Mesenchymal stem cell (in vitro differentiated cells and primary cell): ENCODE results near the gene TESMIN.

Experiments
- DNase-seq: peaks from one replicate; pipeline ENCODE4 v3.0.0-alpha.2; 2013
- H2AFZ ChIP-seq: one replicate; pipeline ENCODE4 v1.6.1; 2013; ENCODE audit warnings: low read depth, mild to moderate bottlenecking, control low read depth, inconsistent platforms, low read length, moderate library complexity
- H2AK5ac ChIP-seq: 2 replicates; pipeline ENCODE4 v1.6.1; 2013; ENCODE audit warnings: low read length, moderate library complexity, mild to moderate bottlenecking, inconsistent platforms; ENCODE audit not compliant: severe bottlenecking
- H2BK120ac ChIP-seq: one replicate; pipeline ENCODE4 v1.6.1; 2013; ENCODE audit warnings: low read depth, mild to moderate bottlenecking, inconsistent platforms, low read length, moderate library complexity
- H2BK12ac ChIP-seq, 2 experiments: one replicate each; pipeline ENCODE4 v1.6.1; 2013; ENCODE audit warnings: inconsistent platforms in 2 of 2, low read length in 2 of 2, mild to moderate bottlenecking in 2 of 2, moderate library complexity in 2 of 2, control low read depth in 1 of 2
- H2BK15ac ChIP-seq: one replicate; pipeline ENCODE4 v1.6.1; 2013; ENCODE audit warnings: mild to moderate bottlenecking, low read depth, inconsistent platforms; ENCODE audit not compliant: poor library complexity, severe bottlenecking
- H2BK5ac ChIP-seq: 2 replicates; pipeline ENCODE4 v1.6.1; 2013; ENCODE audit warnings: low read depth, mild to moderate bottlenecking, low read length, control low read depth, inconsistent platforms; ENCODE audit not compliant: poor library complexity, severe bottlenecking
- H3K14ac ChIP-seq, 2 experiments: one replicate each; pipeline ENCODE4 v1.6.1; 2013; ENCODE audit warnings: inconsistent platforms in 2 of 2, low read length in 2 of 2, control low read depth in 1 of 2, mild to moderate bottlenecking in 1 of 2, moderate library complexity in 1 of 2
- H3K18ac ChIP-seq, 2 experiments: one replicate each; pipeline ENCODE4 v1.6.1; 2013; ENCODE audit warnings: inconsistent platforms in 2 of 2, low read length in 2 of 2, control low read depth in 1 of 2, low read depth in 1 of 2, mild to moderate bottlenecking in 1 of 2
- H3K23ac ChIP-seq, 2 experiments: one replicate each; pipeline ENCODE4 v1.6.1; 2013; ENCODE audit warnings: inconsistent platforms in 2 of 2, low read length in 2 of 2, mild to moderate bottlenecking in 2 of 2, moderate library complexity in 2 of 2, control low read depth in 1 of 2
- H3K27ac ChIP-seq: 2 replicates; pipeline ENCODE4 v1.5.1; 2013; ENCODE audit warnings: mild to moderate bottlenecking, moderate library complexity, low read length, control low read depth, inconsistent platforms; ENCODE audit not compliant: poor library complexity, severe bottlenecking
- H3K27me3 ChIP-seq, 2 experiments: 2 replicates each; pipeline versions ENCODE4 v1.6.1 to v1.7.0; 2013; ENCODE audit warnings: low read length in 2 of 2, mild to moderate bottlenecking in 2 of 2, moderate library complexity in 2 of 2, control low read depth in 1 of 2, inconsistent platforms in 1 of 2; ENCODE audit not compliant: control insufficient read depth in 1 of 2, insufficient read depth in 1 of 2
- H3K36me3 ChIP-seq, 2 experiments: 2 replicates each; pipeline versions ENCODE4 v1.6.1 to v1.7.0; 2013; ENCODE audit warnings: low read length in 2 of 2, control low read depth in 1 of 2, inconsistent platforms in 1 of 2, low read depth in 1 of 2, mild to moderate bottlenecking in 1 of 2; ENCODE audit not compliant: insufficient read depth in 2 of 2, control insufficient read depth in 1 of 2
- H3K4ac ChIP-seq, 2 experiments: one replicate each; pipeline ENCODE4 v1.6.1; 2013; ENCODE audit warnings: inconsistent platforms in 2 of 2, low read length in 2 of 2, mild to moderate bottlenecking in 2 of 2, moderate library complexity in 2 of 2, control low read depth in 1 of 2, low read depth in 1 of 2
- H3K4me1 ChIP-seq: 2 replicates; pipeline ENCODE4 v1.6.1; 2013; ENCODE audit warnings: low read depth, low read length, control low read depth; ENCODE audit not compliant: control insufficient read depth, insufficient read depth
- H3K4me2 ChIP-seq: 2 replicates; pipeline ENCODE4 v1.6.1; 2013; ENCODE audit warnings: low read length, mild to moderate bottlenecking, inconsistent platforms; ENCODE audit not compliant: poor library complexity, severe bottlenecking
- H3K4me3 ChIP-seq, 2 experiments: 2 replicates each; pipeline versions ENCODE4 v1.5.1 to v1.7.0; 2013; ENCODE audit warnings: low read length in 2 of 2, mild to moderate bottlenecking in 2 of 2, control low read depth in 1 of 2, low read depth in 1 of 2; ENCODE audit not compliant: insufficient read depth in 1 of 2
- H3K79me1 ChIP-seq: replicated peaks from 2 replicates; pipeline ENCODE4 v1.6.1; 2013; ENCODE audit warnings: mild to moderate bottlenecking, control low read depth, low read length, inconsistent platforms; ENCODE audit not compliant: poor library complexity, severe bottlenecking
- H3K9ac ChIP-seq: 2 replicates; pipeline ENCODE4 v1.7.0; 2013; ENCODE audit warnings: mild to moderate bottlenecking, low read length, moderate library complexity
- H3K9me3 ChIP-seq: 2 replicates; pipeline ENCODE4 v1.7.0; 2013; ENCODE audit warnings: mild to moderate bottlenecking, low read length; ENCODE audit not compliant: control insufficient read depth
- H4K8ac ChIP-seq: one replicate; pipeline ENCODE4 v1.6.1; 2013; ENCODE audit warnings: inconsistent platforms, mild to moderate bottlenecking, low read length, moderate library complexity
- H4K91ac ChIP-seq: one replicate; pipeline ENCODE4 v1.6.1; 2013; ENCODE audit warnings: mild to moderate bottlenecking, low read length, inconsistent platforms
- WGBS: methylation state at CpG from one replicate; pipeline ENCODE4 v1.1.7; 2013; ENCODE audit warnings: mixed read lengths; 5-methylcytosine and 5-hydroxymethylcytosine counted together

Gene TESMIN

DNA sequence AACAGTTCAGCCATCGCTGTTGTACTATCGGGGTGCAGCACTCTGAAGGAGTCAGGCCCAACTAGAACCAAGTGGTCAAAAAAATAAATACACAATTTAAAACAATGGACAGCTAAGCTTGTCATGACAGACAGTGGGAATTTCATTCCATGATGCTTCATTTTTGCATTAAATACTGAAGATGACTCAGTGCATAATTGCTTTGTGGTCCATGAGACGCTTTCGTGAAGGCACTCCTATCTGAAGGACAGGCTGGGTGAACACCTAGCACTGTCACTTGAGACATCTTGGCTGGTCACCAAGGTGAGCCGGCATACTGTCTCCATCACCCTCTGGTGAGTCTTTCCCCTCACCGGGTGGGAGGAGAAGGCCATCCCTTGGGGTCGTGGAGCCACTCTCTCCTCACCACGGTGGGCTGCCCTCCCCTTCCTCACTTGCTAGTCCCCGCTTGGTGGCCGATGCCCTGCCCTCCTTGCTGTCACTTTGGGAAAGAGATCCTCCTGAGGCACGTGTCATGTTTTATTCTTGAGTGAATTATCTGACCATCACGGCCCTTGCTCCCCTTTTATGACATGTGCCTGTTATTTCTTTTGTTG, 4.9 kb upstream of the TESMIN start:
- H3K27me3 ChIP-seq, result peaks cover 0 to 10% of the 10 kb centered on the region in 2 experiments

DNA sequence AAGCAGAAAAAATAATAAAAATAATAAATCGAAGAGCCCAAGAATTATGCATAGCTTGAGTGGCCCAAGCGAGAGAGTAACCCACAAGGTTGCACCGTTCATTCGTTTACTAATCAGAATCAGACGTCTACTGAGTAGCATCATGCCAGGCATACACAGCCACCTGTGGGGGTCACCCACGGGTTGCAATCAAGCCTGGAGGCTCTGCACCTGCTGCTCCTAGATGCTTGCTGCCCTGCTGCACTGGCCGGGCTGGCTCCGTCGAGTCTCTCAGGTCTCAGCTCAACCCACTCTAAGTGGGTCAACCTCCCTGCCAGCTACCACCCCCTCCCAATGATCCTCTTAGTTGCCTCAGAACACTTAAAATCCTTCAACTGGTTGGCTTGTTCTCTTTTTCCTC, 2.0 kb upstream of the TESMIN start:
- no peaks in the 10 kb centered on the region for H3K9me3 ChIP-seq
- H3K14ac ChIP-seq, result no peak overlapping the region
- WGBS, result 94% methylated on average over 9 of the region's 9 CpGs
- no peak overlapping the region for H3K4me3 ChIP-seq
- no peak overlapping the region for H3K18ac ChIP-seq
- H3K27ac ChIP-seq, result no peak overlapping the region
- no peak overlapping the region for H4K91ac ChIP-seq
- H3K4ac ChIP-seq, result no peak overlapping the region
- H2BK5ac ChIP-seq, result no peak overlapping the region
- peaks cover 15% of the 10 kb centered on the region for H3K4me1 ChIP-seq
- peaks cover 0 to 24% of the 10 kb centered on the region in 2 experiments for H3K27me3 ChIP-seq
- H2BK120ac ChIP-seq, result no peak overlapping the region
- H3K36me3 ChIP-seq, result peaks cover 22 to 40% of the 10 kb centered on the region in 2 experiments
- no peak overlapping the region for H3K4me2 ChIP-seq
- H2BK15ac ChIP-seq, result no peak overlapping the region
- no peak overlapping the region for H2AFZ ChIP-seq
- H2AK5ac ChIP-seq, result no peak overlapping the region
- H3K79me1 ChIP-seq, result no peaks in the 10 kb centered on the region
- DNase-seq, result no peak
- no peak overlapping the region for H3K23ac ChIP-seq
- H3K9ac ChIP-seq, result no peak overlapping the region
- H4K8ac ChIP-seq, result no peak overlapping the region
- H2BK12ac ChIP-seq, result no peak overlapping the region

More for the DNA sequence above, 4.9 kb upstream of the TESMIN start:
- no peak overlapping the region for H2AFZ ChIP-seq
- WGBS, result 94% methylated on average over 12 of the region's 12 CpGs
- H3K14ac ChIP-seq, result no peak overlapping the region
- no peak overlapping the region for H3K4me2 ChIP-seq
- H2BK5ac ChIP-seq, result no peak overlapping the region
- no peaks in the 10 kb centered on the region for H3K79me1 ChIP-seq
- H3K18ac ChIP-seq, result no peak overlapping the region
- no peak overlapping the region for H3K9ac ChIP-seq
- peaks cover 3% of the 10 kb centered on the region for H3K4me1 ChIP-seq
- peak overlapping the region in 1 of 2 experiments; percentile 49 for H3K23ac ChIP-seq
- DNase-seq, result no peak
- H4K91ac ChIP-seq, result no peak overlapping the region
- no peak overlapping the region for H3K4me3 ChIP-seq
- H2BK15ac ChIP-seq, result no peak overlapping the region
- no peak overlapping the region for H2AK5ac ChIP-seq
- no peak overlapping the region for H2BK120ac ChIP-seq
- H3K9me3 ChIP-seq, result no peaks in the 10 kb centered on the region
- no peak overlapping the region for H2BK12ac ChIP-seq
- no peak overlapping the region for H3K4ac ChIP-seq
- no peak overlapping the region for H4K8ac ChIP-seq
- H3K27ac ChIP-seq, result no peak overlapping the region
- peaks cover 32 to 60% of the 10 kb centered on the region in 2 experiments for H3K36me3 ChIP-seq

DNA sequence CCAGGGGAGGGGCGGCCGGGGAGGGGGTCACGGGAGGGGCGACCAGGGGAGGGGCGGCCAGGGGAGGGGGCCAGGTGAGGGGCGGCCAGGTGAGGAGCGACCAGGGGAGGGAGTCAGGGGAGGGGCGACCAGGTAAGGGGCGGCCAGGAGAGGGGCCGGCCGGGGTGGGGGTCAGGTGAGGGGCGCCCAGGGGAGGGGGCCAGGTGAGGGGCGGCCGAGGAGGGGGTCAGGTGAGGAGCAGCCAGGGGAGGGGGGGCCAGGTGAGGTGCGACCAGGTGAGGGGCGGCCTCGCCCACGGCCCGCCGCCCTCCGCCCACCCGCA, 355 bp downstream of the TESMIN start:
- H3K79me1 ChIP-seq, result no peaks in the 10 kb centered on the region
- H4K8ac ChIP-seq, result peak overlapping the region; percentile 88
- H3K9me3 ChIP-seq, result no peaks in the 10 kb centered on the region
- H3K14ac ChIP-seq, result no peak overlapping the region
- H3K4me2 ChIP-seq, result peak overlapping the region; percentile 70
- H2BK120ac ChIP-seq, result peak overlapping the region; percentile 87
- H2BK12ac ChIP-seq, result no peak overlapping the region
- no peak overlapping the region for H2BK5ac ChIP-seq
- peaks cover 5 to 17% of the 10 kb centered on the region in 2 experiments for H3K36me3 ChIP-seq
- H3K9ac ChIP-seq, result no peak overlapping the region
- peak overlapping the region; percentile 46 for H2BK15ac ChIP-seq
- H3K4me1 ChIP-seq, result peaks cover 17% of the 10 kb centered on the region
- H3K23ac ChIP-seq, result no peak overlapping the region
- H2AFZ ChIP-seq, result peak overlapping the region; percentile 18
- H3K27me3 ChIP-seq, result peaks cover 0 to 46% of the 10 kb centered on the region in 2 experiments
- no peak overlapping the region for H2AK5ac ChIP-seq
- H3K4me3 ChIP-seq, result peak overlapping the region in 1 of 2 experiments; percentile 65
- no peak overlapping the region for H3K27ac ChIP-seq
- 7% methylated on average over 2 of the region's 22 CpGs for WGBS
- peak overlapping the region; percentile 37 to 75 for H3K18ac ChIP-seq
- no peak for DNase-seq
- H4K91ac ChIP-seq, result no peak overlapping the region
- no peak overlapping the region for H3K4ac ChIP-seq

DNA sequence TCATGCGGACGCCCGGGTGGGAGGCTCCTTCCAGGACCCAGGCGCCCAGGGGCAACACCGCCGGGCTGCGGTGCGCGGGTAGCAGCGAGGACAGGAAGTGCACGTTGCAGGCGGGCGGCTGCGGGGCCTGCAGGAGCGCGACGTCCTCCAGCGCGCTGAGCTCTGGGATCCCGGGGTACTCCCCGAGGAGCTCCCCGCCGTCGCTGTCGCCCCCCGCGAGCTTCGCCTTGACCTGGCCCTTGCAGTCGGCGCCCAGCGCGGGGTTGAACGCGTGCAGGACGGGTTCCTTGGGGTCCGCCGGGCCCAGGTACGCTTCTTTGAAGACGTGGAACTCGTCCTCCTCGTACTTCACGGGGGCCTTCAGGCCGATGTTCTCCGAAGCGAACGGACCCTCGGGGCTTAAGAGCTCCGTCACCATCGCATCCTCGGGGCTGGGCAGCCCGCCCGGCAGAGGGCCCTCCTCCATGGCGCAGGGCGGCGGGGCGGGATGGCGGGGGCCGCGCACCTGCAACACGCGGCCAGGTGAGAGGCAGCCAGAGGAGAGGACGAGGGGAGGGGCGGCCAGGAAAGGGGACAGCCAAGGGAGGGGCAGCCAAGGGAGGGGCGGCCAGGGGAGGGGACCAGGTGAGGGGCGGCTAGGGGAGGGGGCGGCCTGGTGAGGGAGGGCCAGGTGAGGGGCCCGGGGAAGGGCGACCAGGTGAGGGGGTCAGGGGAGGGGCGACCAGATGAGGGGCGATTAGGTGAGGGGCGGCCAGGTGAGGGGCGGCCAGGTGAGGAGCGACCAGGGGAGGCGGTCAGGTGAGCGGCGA, 921 bp downstream of the TESMIN start:
- Histone ChIP-seq H3K14ac (no peak overlapping the region), H2AFZ (no peak overlapping the region), H3K4me2 (no peak overlapping the region), H3K4ac (no peak overlapping the region), H3K27me3 (peaks cover 0 to 48% of the 10 kb centered on the region in 2 experiments), H2AK5ac (no peak overlapping the region), H3K79me1 (no peaks in the 10 kb centered on the region), H3K23ac (no peak overlapping the region), H3K9ac (no peak overlapping the region), H3K18ac (no peak overlapping the region), H3K36me3 (peaks cover 4 to 15% of the 10 kb centered on the region in 2 experiments), H3K27ac (no peak overlapping the region), H2BK15ac (peak overlapping the region; percentile 63), H2BK12ac (no peak overlapping the region), H3K4me1 (peaks cover 17% of the 10 kb centered on the region), H4K8ac (peak overlapping the region; percentile 71), H3K9me3 (no peaks in the 10 kb centered on the region), H2BK5ac (no peak overlapping the region), H3K4me3 (no peak overlapping the region), H2BK120ac (no peak overlapping the region), H4K91ac (peak overlapping the region; percentile 27)
- no peak for DNase-seq
- 29% methylated on average over 71 of the region's 76 CpGs for WGBS
